ENCODE data around the gene CABLES1.

GRCh38 chr18:23203891-23204432, 68.7 kb downstream of the CABLES1 start:
- TF ChIP-seq CTCF (IDR thresholded peaks at IDR 0.05; ENCODE audit: low read length), result no peak
- no peak for TF ChIP-seq EZH2 (IDR thresholded peaks at IDR 0.05; ENCODE audit: borderline replicate concordance, low read length)

Data from OCI-LY1 (cell line).